ENCODE measurements around the gene USF3. TPM values are rescaled to one million over a fixed set of nuclear protein-coding genes. Genes with fewer than 3 reads are reported as not detected.

Gene USF3
- total and polyA plus RNA-seq, 2 experiments from 2014 or later: 10.1 to 23.5 TPM

GRCh38 chr3:113623324-113623723, 73.1 kb downstream of the USF3 start:
- peak; percentile 88 for ATAC-seq
- no peaks in the 10 kb centered on the region for H3K36me3 Mint-ChIP-seq (ENCODE audit: low read depth)
- H3K4me3 Mint-ChIP-seq: no peak overlapping the region
- H3K79me2 ChIP-seq (replicated peaks; ENCODE audit: insufficient read depth): no peaks in the 10 kb centered on the region
- H2AFZ ChIP-seq: peak overlapping the region; percentile 82
- TF ChIP-seq REST (IDR thresholded peaks at IDR 0.05; ENCODE audit: unreplicated experiment) (no peak), ZNF114 (CRISPR knock-in tag; IDR thresholded peaks at IDR 0.05) (no peak), NANOG (IDR thresholded peaks at IDR 0.05; ENCODE audit: borderline replicate concordance) (no peak), ZNF331 (CRISPR knock-in tag; IDR thresholded peaks at IDR 0.05; ENCODE audit: low read depth) (no peak), CTCF (conservative IDR thresholded peaks at IDR 0.05; ENCODE audit: low read depth in 2 of 2) (peak; percentile 48 to 80), ETS1 (IDR thresholded peaks at IDR 0.05) (no peak), CREB1 (CRISPR knock-in tag; IDR thresholded peaks at IDR 0.05; ENCODE audit: low read depth) (0 out of 2 replicates have a peak, but pooled peaks have one; percentile 13), ZNF462 (CRISPR knock-in tag; IDR thresholded peaks at IDR 0.05) (no peak), JUNB (IDR thresholded peaks at IDR 0.05; ENCODE audit: unreplicated experiment) (no peak), STAT1 (IDR thresholded peaks at IDR 0.05; ENCODE audit: unreplicated experiment) (no peak), POLR2AphosphoS5 (IDR thresholded peaks at IDR 0.05; ENCODE audit: low read depth) (no peak), EZH2phosphoT487 (IDR thresholded peaks at IDR 0.05; ENCODE audit: unreplicated experiment) (no peak)
- H3K4me1 Mint-ChIP-seq: peaks cover 4% of the 10 kb centered on the region; the same call in 2 of the 3 replicates
- no peaks in the 10 kb centered on the region for H3K36me3 ChIP-seq (ENCODE audit: insufficient read depth)
- H3K4me2 ChIP-seq: peak overlapping the region; percentile 70; the same call in 1 of the 2 replicates
- H3K27me3 Mint-ChIP-seq (ENCODE audit: insufficient read depth, low read depth, poor library complexity): peaks cover 9% of the 10 kb centered on the region
- H3K27me3 ChIP-seq (ENCODE audit: insufficient read depth): peaks cover 3% of the 10 kb centered on the region; the same call in 1 of the 2 replicates
- H3K9me3 Mint-ChIP-seq: no peaks in the 10 kb centered on the region
- H3K27ac ChIP-seq (ENCODE audit: low read depth): no peak overlapping the region
- H4K20me1 ChIP-seq (replicated peaks; ENCODE audit: insufficient read depth): no peaks in the 10 kb centered on the region
- H3K9me2 ChIP-seq (ENCODE audit: insufficient read depth): no peaks in the 10 kb centered on the region
- H3K27ac Mint-ChIP-seq: no peak overlapping the region
- no peaks in the 10 kb centered on the region for H3F3A ChIP-seq (replicated peaks; ENCODE audit: low read depth)
- H3K4me3 ChIP-seq: peak overlapping the region; percentile 41
- DNase-seq (ENCODE audit: low spot score): peak; percentile 81
- H3K4me1 ChIP-seq (ENCODE audit: insufficient read depth): no peaks in the 10 kb centered on the region
